Lower leg skin (tissue), 3 donors: Measurements from ENCODE around the gene SDK1.

Source experiments
- POLR2A ChIP-seq, 2 donors: fragments of 450-650 bp; IDR thresholded peaks; one replicate each; pipeline ENCODE4 v1.6.1; 2016 to 2017; ENCODE audit warnings: antibody characterized with exemption in 2 of 2, mild to moderate bottlenecking in 1 of 2, moderate library complexity in 1 of 2
- TF ChIP-seq, protein P1 (sequence below), 3 donors: fragments of 450-650 bp; IDR thresholded peaks; one replicate each; pipeline ENCODE4 v1.5.1; 2016; ENCODE audit warnings: antibody characterized with exemption in 3 of 3, mild to moderate bottlenecking in 3 of 3, moderate library complexity in 2 of 3

DNA sequence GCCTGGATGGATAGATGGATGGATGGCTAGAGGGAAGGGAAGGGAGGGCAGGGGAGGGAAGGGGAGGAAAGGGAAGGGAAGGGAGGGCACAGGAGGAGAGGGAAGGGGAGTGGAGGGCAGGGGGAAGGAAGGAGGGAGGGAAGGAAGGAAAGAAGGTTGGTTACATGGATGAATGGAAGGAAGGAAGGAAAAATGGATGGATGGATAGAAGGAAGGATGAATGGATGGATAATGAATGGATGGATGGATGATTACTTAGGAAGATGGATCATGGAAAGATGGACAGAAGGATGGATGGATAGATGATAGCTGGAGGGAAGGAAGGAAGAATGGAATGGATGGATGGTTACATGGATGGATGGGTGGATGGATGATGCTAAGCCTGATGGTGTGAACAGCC lies 929.3 kb downstream of the SDK1 start:
- TF ChIP-seq, protein P1, sequence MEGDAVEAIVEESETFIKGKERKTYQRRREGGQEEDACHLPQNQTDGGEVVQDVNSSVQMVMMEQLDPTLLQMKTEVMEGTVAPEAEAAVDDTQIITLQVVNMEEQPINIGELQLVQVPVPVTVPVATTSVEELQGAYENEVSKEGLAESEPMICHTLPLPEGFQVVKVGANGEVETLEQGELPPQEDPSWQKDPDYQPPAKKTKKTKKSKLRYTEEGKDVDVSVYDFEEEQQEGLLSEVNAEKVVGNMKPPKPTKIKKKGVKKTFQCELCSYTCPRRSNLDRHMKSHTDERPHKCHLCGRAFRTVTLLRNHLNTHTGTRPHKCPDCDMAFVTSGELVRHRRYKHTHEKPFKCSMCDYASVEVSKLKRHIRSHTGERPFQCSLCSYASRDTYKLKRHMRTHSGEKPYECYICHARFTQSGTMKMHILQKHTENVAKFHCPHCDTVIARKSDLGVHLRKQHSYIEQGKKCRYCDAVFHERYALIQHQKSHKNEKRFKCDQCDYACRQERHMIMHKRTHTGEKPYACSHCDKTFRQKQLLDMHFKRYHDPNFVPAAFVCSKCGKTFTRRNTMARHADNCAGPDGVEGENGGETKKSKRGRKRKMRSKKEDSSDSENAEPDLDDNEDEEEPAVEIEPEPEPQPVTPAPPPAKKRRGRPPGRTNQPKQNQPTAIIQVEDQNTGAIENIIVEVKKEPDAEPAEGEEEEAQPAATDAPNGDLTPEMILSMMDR (IDR thresholded peaks at IDR 0.05): no peak
- no peak for TF ChIP-seq POLR2A (IDR thresholded peaks at IDR 0.05)
